GM18499 (cell line): Measurements from ENCODE around the gene GGTLC1.
"Not testable (repeated sequence)": the region's sequence is repeated elsewhere in the genome, so short reads cannot be mapped to it uniquely, and the experiment has no call there.

Experiments used
- ATAC-seq: cut with Tn5 transposase; IDR thresholded peaks from one replicate; pipeline ENCODE4 v1.9.1; 2021; ENCODE audit warnings: moderate number of reproducible peaks; ENCODE audit not compliant: insufficient read depth, unreplicated experiment

Gene GGTLC1

GRCh38 chr20:23995291-23995690 lies 6.7 kb upstream of the GGTLC1 start:
- ATAC-seq, result not testable (repeated sequence)

GRCh38 chr20:23994001-23994633 lies 5.5 kb upstream of the GGTLC1 start:
- ATAC-seq, result not testable (repeated sequence)

- ATAC-seq, result not testable (repeated sequence)
Observed at GRCh38 chr20:23993440-23993839, 4.9 kb upstream of the GGTLC1 start.

- not testable (repeated sequence) for ATAC-seq
Observed at GRCh38 chr20:23990296-23990695, 1.7 kb upstream of the GGTLC1 start.

GRCh38 chr20:23988966-23989365 lies 387 bp upstream of the GGTLC1 start:
- ATAC-seq, result not testable (repeated sequence)

GRCh38 chr20:23986716-23987115 lies 1.9 kb downstream of the GGTLC1 start:
- not testable (repeated sequence) for ATAC-seq

- ATAC-seq, result not testable (repeated sequence)
Observed at GRCh38 chr20:23986310-23986709, 2.3 kb downstream of the GGTLC1 start.

- ATAC-seq, result not testable (repeated sequence)
Observed at GRCh38 chr20:23985790-23986225, 2.8 kb downstream of the GGTLC1 start.

- not testable (repeated sequence) for ATAC-seq
Observed at GRCh38 chr20:23985066-23985789, 3.4 kb downstream of the GGTLC1 start.

GRCh38 chr20:23984476-23985023 lies 4.0 kb downstream of the GGTLC1 start:
- not testable (repeated sequence) for ATAC-seq

- ATAC-seq, result not testable (repeated sequence)
Observed at GRCh38 chr20:23982112-23983018, 6.2 kb downstream of the GGTLC1 start.

GRCh38 chr20:23981526-23981925 lies 7.1 kb downstream of the GGTLC1 start:
- not testable (repeated sequence) for ATAC-seq

GRCh38 chr20:23981014-23981413 lies 7.6 kb downstream of the GGTLC1 start:
- not testable (repeated sequence) for ATAC-seq

- ATAC-seq, result not testable (repeated sequence)
Observed at GRCh38 chr20:23979899-23980811, 8.4 kb downstream of the GGTLC1 start.

- not testable (repeated sequence) for ATAC-seq
Observed at GRCh38 chr20:23979380-23979779, 9.2 kb downstream of the GGTLC1 start.

- not testable (repeated sequence) for ATAC-seq
Observed at GRCh38 chr20:23978457-23978856, 10.1 kb downstream of the GGTLC1 start.

- no peak for ATAC-seq
Observed at GRCh38 chr20:23974966-23975365, 13.6 kb downstream of the GGTLC1 start.

GRCh38 chr20:23971310-23971709 lies 17.3 kb downstream of the GGTLC1 start:
- no peak for ATAC-seq

- no peak for ATAC-seq
Observed at GRCh38 chr20:23970049-23970448, 18.5 kb downstream of the GGTLC1 start.
